Daoy (cell line): ENCODE measurements around the gene TRIM69. TPM values are rescaled to one million over a fixed set of nuclear protein-coding genes. Genes with fewer than 3 reads are reported as not detected.
"Not testable (repeated sequence)": the region's sequence is repeated elsewhere in the genome, so short reads cannot be mapped to it uniquely, and the experiment has no call there.

Experiments
- DNase-seq: peaks from one replicate; pipeline ENCODE4 v3.0.0-alpha.2; 2015; ENCODE audit warnings: low read depth
- total RNA-seq: library from RNA; depleted of rRNA; stranded (reverse); fragments of >200 nt; shearing (Covaris generic); gene quantifications from 2 replicates; pipeline ENCODE4 v1.2.3, GENCODE V29; 2014; rRNA removed

The TRIM69 gene
- 7.8 and 8.9 TPM in 2 replicates for total RNA-seq

GRCh38 chr15:44736181-44736765, at the start of gene TRIM69:
Gene TRIM69, plus strand, starts transcription at chr15:44736528. Its CDS starts 177 bp downstream, at chr15:44736705.
- no peak for DNase-seq

- not testable (repeated sequence) for DNase-seq
Observed at GRCh38 chr15:44689318-44689717, 47.0 kb upstream of the TRIM69 start.

DNA sequence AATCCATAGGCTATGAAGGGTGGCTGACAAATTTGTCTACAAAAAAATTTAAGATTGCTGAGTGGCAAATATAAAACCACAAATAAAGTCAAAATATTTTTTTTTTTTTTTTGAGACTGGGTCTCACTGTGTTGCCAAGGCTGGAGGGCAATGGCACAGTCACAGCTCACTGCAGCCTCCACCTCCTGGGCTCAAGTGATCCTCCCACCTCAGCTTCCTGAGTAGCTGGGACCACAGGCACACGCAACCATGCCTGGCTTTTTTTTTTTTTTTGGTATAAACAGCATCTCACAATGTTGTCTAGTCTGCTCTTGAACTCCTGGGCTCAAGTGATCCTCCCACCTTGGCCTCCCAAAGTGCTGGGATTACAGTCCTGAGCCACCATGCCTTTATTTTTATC, 46.1 kb upstream of the TRIM69 start:
- DNase-seq = not testable (repeated sequence)

DNA sequence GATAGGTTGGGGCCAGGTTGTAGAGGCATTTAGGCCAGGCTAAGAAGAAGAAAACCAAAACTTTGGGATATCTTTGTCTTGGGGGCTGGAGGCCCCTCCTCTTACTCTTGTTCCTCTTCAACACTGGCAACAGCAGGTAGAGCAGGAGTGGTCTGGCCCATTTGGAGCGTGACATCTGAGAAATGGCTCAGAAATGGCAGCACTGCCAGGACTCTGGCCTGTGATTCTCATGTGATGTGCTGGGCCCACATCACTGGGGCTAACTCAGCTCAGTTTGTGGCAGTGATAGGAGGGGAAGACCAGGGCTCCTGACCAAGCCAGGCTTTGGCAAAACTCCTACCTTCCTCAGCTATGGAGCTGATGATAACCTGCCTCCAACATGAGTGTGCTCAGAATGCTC, 43.7 kb upstream of the TRIM69 start:
- no peak for DNase-seq

DNA sequence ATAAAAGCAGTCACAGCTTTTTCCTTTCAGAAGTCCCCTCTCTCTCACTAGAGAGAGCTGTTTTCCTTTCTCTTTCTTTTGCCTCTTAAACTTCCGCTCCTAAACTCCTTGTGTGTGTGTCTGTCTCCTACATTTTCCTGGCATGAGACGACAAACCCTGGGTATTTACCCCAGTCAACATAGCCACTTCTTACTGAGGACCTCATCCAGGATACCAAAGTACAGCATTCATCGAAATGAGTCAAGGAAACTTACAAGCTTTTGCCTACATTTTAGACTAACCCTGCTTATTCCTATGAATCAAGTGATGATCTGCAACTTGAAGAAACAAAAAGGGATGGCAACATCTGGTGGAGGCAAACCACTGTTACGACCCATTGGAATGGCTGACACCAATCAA, 41.9 kb upstream of the TRIM69 start:
- DNase-seq = no peak

DNA sequence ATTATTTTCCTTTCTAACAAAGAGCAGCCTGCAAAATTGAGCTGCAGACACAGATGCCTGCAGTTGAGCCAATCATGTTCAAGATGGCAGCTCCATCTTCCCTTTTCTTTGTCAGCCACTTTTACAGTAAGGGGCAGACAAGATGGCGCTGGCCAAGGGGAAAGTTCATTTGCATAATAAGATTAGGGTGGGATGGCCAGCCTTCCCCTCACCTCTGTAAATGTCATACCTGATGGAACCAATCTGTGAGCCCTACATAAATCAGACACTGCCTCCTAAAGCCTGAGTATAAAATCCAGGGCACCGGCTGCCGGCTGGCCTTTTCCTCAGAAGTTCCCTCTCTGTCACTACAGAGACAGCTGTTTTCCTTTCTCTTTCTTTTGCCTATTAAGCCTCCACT, 41.0 kb upstream of the TRIM69 start:
- DNase-seq = no peak

GRCh38 chr15:44697014-44697413, 39.3 kb upstream of the TRIM69 start:
- no peak for DNase-seq

GRCh38 chr15:44698641-44699040, 37.7 kb upstream of the TRIM69 start:
- DNase-seq = no peak

GRCh38 chr15:44700676-44701075, 35.7 kb upstream of the TRIM69 start:
- DNase-seq = not testable (repeated sequence)

DNA sequence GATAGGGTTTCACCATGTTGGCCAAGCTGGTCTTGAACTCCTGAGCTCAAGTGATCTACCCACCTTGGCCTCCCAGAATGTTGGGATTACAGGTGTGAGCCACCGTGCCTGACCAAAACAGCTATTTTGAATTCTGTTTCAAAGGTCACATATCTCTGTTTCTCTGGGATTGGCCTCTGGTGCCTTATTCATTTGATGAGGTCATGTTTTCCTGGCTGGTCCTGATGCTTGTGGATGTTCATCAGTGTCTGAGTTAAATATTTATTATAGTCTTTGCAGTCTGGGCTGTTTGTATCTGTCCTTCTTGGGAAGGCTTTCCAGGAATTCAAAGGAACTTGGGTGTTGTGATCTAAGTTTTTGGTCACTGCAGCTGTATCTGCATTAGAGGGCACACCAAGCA, 30.3 kb upstream of the TRIM69 start:
- DNase-seq = no peak

DNA sequence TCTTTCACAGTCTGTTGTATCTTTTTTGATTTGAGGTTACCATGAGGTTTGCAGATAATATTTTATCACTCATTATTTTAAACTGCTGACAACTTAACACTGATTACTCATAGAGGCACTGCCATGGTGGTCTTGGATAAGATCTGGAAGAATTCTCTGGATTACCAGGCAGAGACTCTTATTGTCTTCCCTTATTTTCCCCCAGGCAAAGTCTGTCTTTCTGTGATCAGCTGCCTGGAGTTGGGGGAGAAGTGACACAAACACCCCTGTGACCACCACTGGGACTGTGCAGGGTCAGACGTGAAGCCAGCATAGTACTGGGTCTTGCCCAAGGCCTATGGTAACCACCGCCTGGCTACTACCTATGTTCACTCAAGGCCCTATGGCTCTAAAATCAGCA, 29.9 kb upstream of the TRIM69 start:
- DNase-seq = no peak

DNA sequence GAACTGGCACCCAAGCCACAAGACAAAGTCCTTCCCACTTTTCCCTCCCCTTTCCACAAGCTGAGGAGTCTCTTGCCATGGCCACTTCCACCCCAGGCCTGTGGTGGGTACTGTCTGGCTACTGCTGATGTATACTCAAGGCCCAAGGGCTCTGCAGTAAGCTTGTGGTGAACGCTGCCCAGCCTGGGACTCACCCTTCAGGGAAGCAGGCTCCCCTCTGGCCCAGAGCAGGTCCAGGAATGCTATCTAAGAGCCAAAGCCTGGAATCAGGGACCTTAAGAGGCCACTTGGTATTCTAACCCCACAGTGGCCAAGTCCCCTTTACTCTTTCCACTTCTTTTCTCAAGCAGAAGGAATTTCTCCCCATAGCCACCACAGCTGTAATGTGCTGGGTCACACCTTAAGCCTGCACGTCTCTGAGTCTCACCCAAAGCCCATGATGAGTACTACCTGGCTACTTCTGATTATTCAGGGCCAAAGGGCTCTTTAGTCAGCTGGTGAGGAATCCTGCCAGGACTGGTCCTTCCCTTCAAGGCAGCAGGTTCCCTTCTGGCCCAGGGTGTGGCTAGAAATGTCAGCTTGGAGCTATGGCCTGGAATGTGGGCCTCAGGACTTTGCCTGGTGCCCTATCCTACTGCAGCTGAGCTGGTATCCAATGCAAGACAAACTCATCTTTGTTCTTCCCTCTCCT, 29.2 kb upstream of the TRIM69 start:
- no peak for DNase-seq

- no peak for DNase-seq
Observed at GRCh38 chr15:44710236-44711095, 25.9 kb upstream of the TRIM69 start.

DNA sequence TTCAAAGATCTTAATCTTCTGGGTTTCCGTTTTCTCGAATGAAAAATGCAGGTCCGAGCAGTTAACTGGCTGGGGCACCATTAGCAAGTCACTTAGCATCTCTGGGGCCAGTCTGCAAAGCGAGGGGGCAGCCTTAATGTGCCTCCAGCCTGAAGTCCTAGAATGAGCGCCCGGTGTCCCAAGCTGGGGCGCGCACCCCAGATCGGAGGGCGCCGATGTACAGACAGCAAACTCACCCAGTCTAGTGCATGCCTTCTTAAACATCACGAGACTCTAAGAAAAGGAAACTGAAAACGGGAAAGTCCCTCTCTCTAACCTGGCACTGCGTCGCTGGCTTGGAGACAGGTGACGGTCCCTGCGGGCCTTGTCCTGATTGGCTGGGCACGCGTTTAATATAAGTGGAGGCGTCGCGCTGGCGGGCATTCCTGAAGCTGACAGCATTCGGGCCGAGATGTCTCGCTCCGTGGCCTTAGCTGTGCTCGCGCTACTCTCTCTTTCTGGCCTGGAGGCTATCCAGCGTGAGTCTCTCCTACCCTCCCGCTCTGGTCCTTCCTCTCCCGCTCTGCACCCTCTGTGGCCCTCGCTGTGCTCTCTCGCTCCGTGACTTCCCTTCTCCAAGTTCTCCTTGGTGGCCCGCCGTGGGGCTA, 25.1 kb upstream of the TRIM69 start, which contains the start of the genes B2M and PATL2:
B2M (plus strand) TSS at position 422 of the 647 bp plus-strand sequence; CDS start at position 452, 30 bp downstream.
PATL2 (minus strand) TSS at position 228 of the 647 bp plus-strand sequence. CDS start 34,833 bp downstream, outside the sequence.
- DNase-seq = peak; percentile 96

DNA sequence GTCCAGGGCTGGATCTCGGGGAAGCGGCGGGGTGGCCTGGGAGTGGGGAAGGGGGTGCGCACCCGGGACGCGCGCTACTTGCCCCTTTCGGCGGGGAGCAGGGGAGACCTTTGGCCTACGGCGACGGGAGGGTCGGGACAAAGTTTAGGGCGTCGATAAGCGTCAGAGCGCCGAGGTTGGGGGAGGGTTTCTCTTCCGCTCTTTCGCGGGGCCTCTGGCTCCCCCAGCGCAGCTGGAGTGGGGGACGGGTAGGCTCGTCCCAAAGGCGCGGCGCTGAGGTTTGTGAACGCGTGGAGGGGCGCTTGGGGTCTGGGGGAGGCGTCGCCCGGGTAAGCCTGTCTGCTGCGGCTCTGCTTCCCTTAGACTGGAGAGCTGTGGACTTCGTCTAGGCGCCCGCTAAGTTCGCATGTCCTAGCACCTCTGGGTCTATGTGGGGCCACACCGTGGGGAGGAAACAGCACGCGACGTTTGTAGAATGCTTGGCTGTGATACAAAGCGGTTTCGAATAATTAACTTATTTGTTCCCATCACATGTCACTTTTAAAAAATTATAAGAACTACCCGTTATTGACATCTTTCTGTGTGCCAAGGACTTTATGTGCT, 24.5 kb upstream of the TRIM69 start:
- DNase-seq = peak; percentile 36

GRCh38 chr15:44712346-44713005, 23.9 kb upstream of the TRIM69 start:
- DNase-seq = peak; percentile 89

DNA sequence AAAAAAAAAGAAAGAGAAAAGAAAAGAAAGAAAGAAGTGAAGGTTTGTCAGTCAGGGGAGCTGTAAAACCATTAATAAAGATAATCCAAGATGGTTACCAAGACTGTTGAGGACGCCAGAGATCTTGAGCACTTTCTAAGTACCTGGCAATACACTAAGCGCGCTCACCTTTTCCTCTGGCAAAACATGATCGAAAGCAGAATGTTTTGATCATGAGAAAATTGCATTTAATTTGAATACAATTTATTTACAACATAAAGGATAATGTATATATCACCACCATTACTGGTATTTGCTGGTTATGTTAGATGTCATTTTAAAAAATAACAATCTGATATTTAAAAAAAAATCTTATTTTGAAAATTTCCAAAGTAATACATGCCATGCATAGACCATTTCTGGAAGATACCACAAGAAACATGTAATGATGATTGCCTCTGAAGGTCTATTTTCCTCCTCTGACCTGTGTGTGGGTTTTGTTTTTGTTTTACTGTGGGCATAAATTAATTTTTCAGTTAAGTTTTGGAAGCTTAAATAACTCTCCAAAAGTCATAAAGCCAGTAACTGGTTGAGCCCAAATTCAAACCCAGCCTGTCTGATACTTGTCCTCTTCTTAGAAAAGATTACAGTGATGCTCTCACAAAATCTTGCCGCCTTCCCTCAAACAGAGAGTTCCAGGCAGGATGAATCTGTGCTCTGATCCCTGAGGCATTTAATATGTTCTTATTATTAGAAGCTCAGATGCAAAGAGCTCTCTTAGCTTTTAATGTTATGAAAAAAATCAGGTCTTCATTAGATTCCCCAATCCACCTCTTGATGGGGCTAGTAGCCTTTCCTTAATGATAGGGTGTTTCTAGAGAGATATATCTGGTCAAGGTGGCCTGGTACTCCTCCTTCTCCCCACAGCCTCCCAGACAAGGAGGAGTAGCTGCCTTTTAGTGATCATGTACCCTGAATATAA, 23.0 kb upstream of the TRIM69 start:
- DNase-seq = no peak

- DNase-seq = no peak
Observed at GRCh38 chr15:44715142-44715796, 21.1 kb upstream of the TRIM69 start.

GRCh38 chr15:44715797-44716334, 20.5 kb upstream of the TRIM69 start:
- no peak for DNase-seq
